HepG2 (cell line): ENCODE results near the gene P4HTM. TPM values are rescaled to one million over a fixed set of nuclear protein-coding genes. Genes with fewer than 3 reads are reported as not detected.

Experiments
- BATF2 ChIP-seq: sonication (generic); formaldehyde crosslinking; IDR thresholded peaks from 2 replicates; pipeline ENCODE4 v1.8.0; 2022; ENCODE audit warnings: mild to moderate bottlenecking, missing genetic modification reagents, moderate library complexity
- FOXK2 ChIP-seq: fragments of 450-650 bp; IDR thresholded peaks from 2 replicates; pipeline ENCODE4 v1.6.1; 2016
- KDM5B ChIP-seq: sonication (generic); formaldehyde crosslinking; IDR thresholded peaks from 2 replicates; pipeline ENCODE4 v1.4.0; 2020; ENCODE audit warnings: missing genetic modification reagents, mild to moderate bottlenecking, borderline replicate concordance
- PRPF4 ChIP-seq: fragments of 200-400 bp; formaldehyde crosslinking; IDR thresholded peaks from 2 replicates; pipeline ENCODE4 v1.6.1; 2016; ENCODE audit warnings: low read length, low read depth; ENCODE audit not compliant: poor library complexity, severe bottlenecking
- SOX13 ChIP-seq, 3 experiments: fragments of 450-650 bp in 1 of 3; sonication (generic) in 1 of 3; formaldehyde crosslinking in 1 of 3; IDR thresholded peaks in 2 of 3; conservative IDR thresholded peaks in 1 of 3; 2 replicates each; pipeline versions ENCODE4 v1.5.0 to v1.6.1; 2016 to 2020; ENCODE audit warnings: antibody characterized with exemption in 1 of 3, mild to moderate bottlenecking in 1 of 3, missing compliant biosample characterization in 1 of 3, missing genetic modification reagents in 1 of 3, moderate library complexity in 1 of 3
- SOX5 ChIP-seq: IDR thresholded peaks from 2 replicates; pipeline ENCODE4 v1.6.1; 2016; ENCODE audit warnings: borderline replicate concordance
- TBX2 ChIP-seq: sonication (generic); formaldehyde crosslinking; IDR thresholded peaks from 2 replicates; pipeline ENCODE4 v1.5.0; 2020; ENCODE audit warnings: missing genetic modification reagents, mild to moderate bottlenecking, borderline replicate concordance
- YY1 ChIP-seq: IDR thresholded peaks from 2 replicates; pipeline ENCODE4 v1.6.1; 2011; ENCODE audit warnings: low read length, low read depth, moderate library complexity, mild to moderate bottlenecking; ENCODE audit not compliant: insufficient read depth, insufficient replicate concordance
- ZBED4 ChIP-seq: sonication (generic); formaldehyde crosslinking; IDR thresholded peaks from 2 replicates; pipeline ENCODE4 v1.4.0; 2020; ENCODE audit warnings: missing genetic modification reagents, borderline replicate concordance
- ZBTB39 ChIP-seq: sonication (generic); formaldehyde crosslinking; IDR thresholded peaks from 2 replicates; pipeline ENCODE4 v1.5.0; 2020; ENCODE audit warnings: missing genetic modification reagents
- ZNF138 ChIP-seq: sonication (generic); formaldehyde crosslinking; IDR thresholded peaks from 2 replicates; pipeline ENCODE4 v1.5.0; 2020; ENCODE audit warnings: mild to moderate bottlenecking, low read depth, missing genetic modification reagents
- ZNF7 ChIP-seq: IDR thresholded peaks from 2 replicates; pipeline ENCODE4 v1.6.1; 2016; ENCODE audit warnings: missing biosample characterization, missing genetic modification reagents
- ZNF878 ChIP-seq: sonication (generic); formaldehyde crosslinking; IDR thresholded peaks from 2 replicates; pipeline ENCODE4 v1.8.1; 2023; ENCODE audit warnings: mild to moderate bottlenecking, missing genetic modification reagents, moderate library complexity
- polyA plus RNA-seq, 8 experiments: library from polyadenylated mRNA; depleted of rRNA in 3 of 8; stranded (reverse) in 7 of 8; unstranded in 1 of 8; fragments of >200 nt; fragmentation: Illumina TruSeq in 4 of 8; extraction: Trizol in 4 of 8; gene quantifications; 2 replicates each; pipeline versions ENCODE4 v1.2.1 to v1.2.3, GENCODE V29; 2011 to 2016; ENCODE audit warnings: low read depth in 4 of 8, missing spikeins in 1 of 8, mixed read lengths in 1 of 8; ENCODE audit not compliant: insufficient read depth in 1 of 8
- total RNA-seq, 5 experiments: library from RNA; depleted of rRNA; stranded (reverse); fragments of >200 nt; fragmentation: Illumina TruSeq; extraction: Trizol; gene quantifications; 2 replicates each; pipeline ENCODE4 v1.2.3, GENCODE V29; 2016; ENCODE audit warnings: low read depth in 1 of 5
- TF ChIP-seq, protein P1 (sequence below): sonication (generic); formaldehyde crosslinking; conservative IDR thresholded peaks from 2 replicates; pipeline ENCODE4 v1.4.0; 2020; ENCODE audit warnings: missing genetic modification reagents
- TF ChIP-seq, protein P2 (sequence below): IDR thresholded peaks from 2 replicates; pipeline ENCODE4 v1.6.1; 2016; ENCODE audit warnings: control low read depth

The P4HTM gene
- total and polyA plus RNA-seq, 2 of the 13 experiments (the other 11 are each of a cell fraction or from before 2014, with no cell fraction given), result 0.01 TPM; not detected in 1

DNA sequence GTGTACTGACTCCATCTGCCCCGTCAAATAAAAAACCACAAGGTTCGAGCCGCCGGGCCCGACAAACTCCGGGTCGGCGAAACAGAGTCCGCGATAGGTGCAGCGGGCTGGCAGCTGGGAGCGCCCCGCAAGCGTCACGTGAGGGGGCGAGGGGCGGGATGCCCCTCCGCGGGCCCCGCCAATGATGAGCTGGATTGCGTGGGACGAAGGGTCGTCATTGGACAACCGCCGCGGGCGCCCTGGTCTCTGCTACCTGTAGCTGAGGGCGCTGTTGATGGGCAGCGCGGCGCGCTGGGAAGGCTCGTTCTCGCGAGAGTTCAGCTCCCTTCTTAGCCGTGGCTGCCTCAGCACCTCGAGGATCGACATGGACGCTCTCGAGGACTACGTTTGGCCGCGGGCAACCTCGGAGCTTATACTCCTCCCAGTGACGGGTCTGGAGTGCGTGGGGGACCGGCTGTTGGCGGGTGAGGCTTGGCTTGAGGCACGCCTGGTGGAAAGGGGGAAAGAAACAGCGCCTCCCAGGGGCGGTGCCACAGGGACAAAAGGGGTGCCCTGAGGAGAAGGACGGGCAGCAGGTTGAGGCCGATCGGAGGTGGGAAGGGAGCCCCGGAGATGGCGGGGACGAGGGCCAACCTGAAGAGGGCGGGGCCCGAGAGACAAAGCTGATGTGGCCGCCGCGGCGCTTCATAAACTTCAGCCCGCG, 17.2 kb downstream of the P4HTM start, which contains the start of gene WDR6 (continued):
- TF ChIP-seq PRPF4 (no peak), ZNF138 (peak; percentile 92; the same call in 1 of the 2 replicates), ZNF878 (CRISPR knock-in tag) (no peak; the same call in 1 of the 2 replicates), ZBED4 (CRISPR knock-in tag) (peak; percentile 19; the same call in 1 of the 2 replicates), SOX13 (IDR thresholded peaks at IDR 0.05) (0 out of 2 replicates have a peak, but pooled peaks have one; percentile 3), SOX13 (CRISPR knock-in tag; conservative IDR thresholded peaks at IDR 0.05 in 1 of 2, IDR thresholded peaks at IDR 0.05 in 1 of 2) (no peak), TBX2 (CRISPR knock-in tag) (peak; percentile 84), SOX5 (peak; percentile 50), KDM5B (peak; percentile 78), YY1 (peak; percentile 81), FOXK2 (peak; percentile 58), ZNF7 (CRISPR knock-in tag) (no peak; the same call in 1 of the 2 replicates), BATF2 (0 out of 2 replicates have a peak, but pooled peaks have one; percentile 5), ZBTB39 (CRISPR knock-in tag) (no peak; the same call in 1 of the 2 replicates)
- TF ChIP-seq, protein P1, sequence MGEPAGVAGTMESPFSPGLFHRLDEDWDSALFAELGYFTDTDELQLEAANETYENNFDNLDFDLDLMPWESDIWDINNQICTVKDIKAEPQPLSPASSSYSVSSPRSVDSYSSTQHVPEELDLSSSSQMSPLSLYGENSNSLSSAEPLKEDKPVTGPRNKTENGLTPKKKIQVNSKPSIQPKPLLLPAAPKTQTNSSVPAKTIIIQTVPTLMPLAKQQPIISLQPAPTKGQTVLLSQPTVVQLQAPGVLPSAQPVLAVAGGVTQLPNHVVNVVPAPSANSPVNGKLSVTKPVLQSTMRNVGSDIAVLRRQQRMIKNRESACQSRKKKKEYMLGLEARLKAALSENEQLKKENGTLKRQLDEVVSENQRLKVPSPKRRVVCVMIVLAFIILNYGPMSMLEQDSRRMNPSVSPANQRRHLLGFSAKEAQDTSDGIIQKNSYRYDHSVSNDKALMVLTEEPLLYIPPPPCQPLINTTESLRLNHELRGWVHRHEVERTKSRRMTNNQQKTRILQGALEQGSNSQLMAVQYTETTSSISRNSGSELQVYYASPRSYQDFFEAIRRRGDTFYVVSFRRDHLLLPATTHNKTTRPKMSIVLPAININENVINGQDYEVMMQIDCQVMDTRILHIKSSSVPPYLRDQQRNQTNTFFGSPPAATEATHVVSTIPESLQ (CRISPR knock-in tag), result no peak
- TF ChIP-seq, protein P2, sequence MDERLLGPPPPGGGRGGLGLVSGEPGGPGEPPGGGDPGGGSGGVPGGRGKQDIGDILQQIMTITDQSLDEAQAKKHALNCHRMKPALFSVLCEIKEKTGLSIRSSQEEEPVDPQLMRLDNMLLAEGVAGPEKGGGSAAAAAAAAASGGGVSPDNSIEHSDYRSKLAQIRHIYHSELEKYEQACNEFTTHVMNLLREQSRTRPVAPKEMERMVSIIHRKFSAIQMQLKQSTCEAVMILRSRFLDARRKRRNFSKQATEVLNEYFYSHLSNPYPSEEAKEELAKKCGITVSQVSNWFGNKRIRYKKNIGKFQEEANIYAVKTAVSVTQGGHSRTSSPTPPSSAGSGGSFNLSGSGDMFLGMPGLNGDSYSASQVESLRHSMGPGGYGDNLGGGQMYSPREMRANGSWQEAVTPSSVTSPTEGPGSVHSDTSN, result peak; percentile 74
